Activated T-helper 1 cell treated with Interleukin-2 at 50 U/mL for 16 hours (primary cell): Measurements from ENCODE around the gene MAP2K6.

Experiments used
- DNase-seq: peaks from one replicate; pipeline ENCODE4 v3.0.0-alpha.2; 2020; ENCODE audit warnings: low read depth

MAP2K6 gene

GRCh38 chr17:69427486-69428197 lies 13.1 kb downstream of the MAP2K6 start:
- no peak for DNase-seq

GRCh38 chr17:69428252-69428980 lies 13.9 kb downstream of the MAP2K6 start:
- DNase-seq = no peak

GRCh38 chr17:69430488-69430887 lies 16.0 kb downstream of the MAP2K6 start:
- DNase-seq = no peak

GRCh38 chr17:69431835-69432234 lies 17.3 kb downstream of the MAP2K6 start:
- no peak for DNase-seq

GRCh38 chr17:69433093-69433492 lies 18.6 kb downstream of the MAP2K6 start:
- DNase-seq = no peak

GRCh38 chr17:69434164-69434579 lies 19.7 kb downstream of the MAP2K6 start:
- no peak for DNase-seq

- DNase-seq = no peak
Measured at GRCh38 chr17:69435971-69436696, 21.6 kb downstream of the MAP2K6 start.

- no peak for DNase-seq
Measured at GRCh38 chr17:69437475-69437874, 23.0 kb downstream of the MAP2K6 start.

GRCh38 chr17:69438776-69439175 lies 24.3 kb downstream of the MAP2K6 start:
- no peak for DNase-seq

GRCh38 chr17:69441179-69441578 lies 26.7 kb downstream of the MAP2K6 start:
- no peak for DNase-seq

- DNase-seq = no peak
Measured at GRCh38 chr17:69443138-69443537, 28.6 kb downstream of the MAP2K6 start.

- DNase-seq = no peak
Measured at GRCh38 chr17:69444023-69444422, 29.5 kb downstream of the MAP2K6 start.

GRCh38 chr17:69445132-69445531 lies 30.6 kb downstream of the MAP2K6 start:
- DNase-seq = no peak

- no peak for DNase-seq
Measured at GRCh38 chr17:69447726-69448125, 33.2 kb downstream of the MAP2K6 start.

GRCh38 chr17:69448431-69449102 lies 34.1 kb downstream of the MAP2K6 start:
- DNase-seq = no peak

GRCh38 chr17:69450131-69450530 lies 35.6 kb downstream of the MAP2K6 start:
- no peak for DNase-seq

- DNase-seq = no peak
Measured at GRCh38 chr17:69450918-69451317, 36.4 kb downstream of the MAP2K6 start.

- DNase-seq = no peak
Measured at GRCh38 chr17:69451416-69452394, 37.2 kb downstream of the MAP2K6 start.

- no peak for DNase-seq
Measured at GRCh38 chr17:69452664-69453260, 38.3 kb downstream of the MAP2K6 start.

- DNase-seq = no peak
Measured at GRCh38 chr17:69454051-69454450, 39.6 kb downstream of the MAP2K6 start.

GRCh38 chr17:69455040-69455439 lies 40.5 kb downstream of the MAP2K6 start:
- DNase-seq = no peak
